Thymus (tissue), 14 donors: ENCODE measurements around the gene RPL35A. TPM values are rescaled to one million over a fixed set of nuclear protein-coding genes. Genes with fewer than 3 reads are reported as not detected.
"Not testable (repeated sequence)": the region's sequence is repeated elsewhere in the genome, so short reads cannot be mapped to it uniquely, and the experiment has no call there.

Experiments
- DNase-seq, 9 donors: peaks; one replicate each; pipeline ENCODE4 v3.0.0-alpha.2; 2013; ENCODE audit warnings: low spot score in 9 of 9, low read depth in 6 of 9, missing footprints in 1 of 9
- H3K27ac ChIP-seq, 2 donors: one replicate each; pipeline ENCODE4 v1.5.1; 2013; ENCODE audit warnings: control low read depth in 1 of 2, low read depth in 1 of 2, low read length in 1 of 2, mild to moderate bottlenecking in 1 of 2, moderate library complexity in 1 of 2
- H3K27me3 ChIP-seq, 2 donors: one replicate each; pipeline ENCODE4 v1.5.1; 2013; ENCODE audit warnings: low read length in 1 of 2; ENCODE audit not compliant: control insufficient read depth in 2 of 2, insufficient read depth in 1 of 2
- H3K36me3 ChIP-seq, 2 donors: one replicate each; pipeline ENCODE4 v1.5.1; 2013; ENCODE audit warnings: low read length in 1 of 2, mild to moderate bottlenecking in 1 of 2, moderate library complexity in 1 of 2; ENCODE audit not compliant: control insufficient read depth in 2 of 2, insufficient read depth in 2 of 2
- H3K4me1 ChIP-seq, 2 donors: one replicate each; pipeline ENCODE4 v1.5.1; 2013; ENCODE audit warnings: low read length in 2 of 2; ENCODE audit not compliant: control insufficient read depth in 2 of 2, insufficient read depth in 2 of 2
- H3K4me3 ChIP-seq, 2 donors: one replicate each; pipeline ENCODE4 v1.5.1; 2013; ENCODE audit warnings: low read length in 2 of 2, control low read depth in 1 of 2, mild to moderate bottlenecking in 1 of 2
- H3K9me3 ChIP-seq, 2 donors: one replicate each; pipeline ENCODE4 v1.5.1; 2013; ENCODE audit warnings: low read length in 1 of 2, mild to moderate bottlenecking in 1 of 2; ENCODE audit not compliant: control insufficient read depth in 2 of 2, insufficient read depth in 1 of 2
- WGBS: extraction: QIAGEN DNeasy Blood & Tissue Kit; methylation state at CpG from one replicate; pipeline ENCODE4 v1.1.7; 2013; 5-methylcytosine and 5-hydroxymethylcytosine counted together
- long read RNA-seq, 10 donors: transcript quantifications; one replicate each; lab custom pipeline, GENCODE V29; 2026
- polyA plus RNA-seq: library from polyadenylated mRNA; stranded (reverse); fragments of 200-250 nt; gene quantifications from one replicate; pipeline ENCODE4 v1.2.3, GENCODE V29; 2013
- total RNA-seq: library from RNA; stranded (reverse); fragments of 120-200 nt; gene quantifications from one replicate; pipeline ENCODE4 v1.2.4, GENCODE V29; 2013
- donor health status: healthy.

RPL35A gene
- total RNA-seq (2,167 TPM), polyA plus RNA-seq (3,064 TPM)
- long read RNA-seq, donor 1, transcript RPL35A-206 (5 exons, 1,444 nt), result major isoform, 150 of 320 reads
- long read RNA-seq, donor 1, transcript RPL35A-208 (4 exons, 677 nt), result minor isoform, 8 of 320 reads
- long read RNA-seq, donor 1, transcript RPL35A-207 (2 exons, 687 nt), result minor isoform, 19 of 320 reads
- long read RNA-seq, donor 1, partial matches to known transcripts, result 126 of 320 reads
- long read RNA-seq, donor 1, other reads (novel, unspliced or antisense), result 11 of 320 reads
- long read RNA-seq, donor 2, result 0 reads
- long read RNA-seq, donor 3, transcript RPL35A-209 (3 exons, 579 nt), result minor isoform, 71 of 5,791 reads
- long read RNA-seq, donor 3, transcript RPL35A-208 (4 exons, 677 nt), result minor isoform, 292 of 5,791 reads
- long read RNA-seq, donor 3, transcript RPL35A-207 (2 exons, 687 nt), result minor isoform, 176 of 5,791 reads
- long read RNA-seq, donor 3, transcript RPL35A-206 (5 exons, 1,444 nt), result major isoform, 2,214 of 5,791 reads
- long read RNA-seq, donor 3, partial matches to known transcripts, result 2,738 of 5,791 reads
- long read RNA-seq, donor 3, other reads (novel, unspliced or antisense), result 226 of 5,791 reads
- long read RNA-seq, donor 4, transcript RPL35A-206 (5 exons, 1,444 nt), result major isoform, 540 of 1,290 reads
- long read RNA-seq, donor 4, transcript RPL35A-205 (5 exons, 553 nt), result minor isoform, 12 of 1,290 reads
- long read RNA-seq, donor 4, transcript RPL35A-207 (2 exons, 687 nt), result minor isoform, 87 of 1,290 reads
- long read RNA-seq, donor 4, transcript RPL35A-208 (4 exons, 677 nt), result minor isoform, 87 of 1,290 reads
- long read RNA-seq, donor 4, partial matches to known transcripts, result 504 of 1,290 reads
- long read RNA-seq, donor 4, other reads (novel, unspliced or antisense), result 48 of 1,290 reads
- long read RNA-seq, donor 5, transcript RPL35A-206 (5 exons, 1,444 nt), result major isoform, 2,722 of 6,579 reads
- long read RNA-seq, donor 5, transcript RPL35A-209 (3 exons, 579 nt), result minor isoform, 58 of 6,579 reads
- long read RNA-seq, donor 5, transcript RPL35A-207 (2 exons, 687 nt), result minor isoform, 295 of 6,579 reads
- long read RNA-seq, donor 5, transcript RPL35A-208 (4 exons, 677 nt), result minor isoform, 373 of 6,579 reads
- long read RNA-seq, donor 5, partial matches to known transcripts, result 2,758 of 6,579 reads
- long read RNA-seq, donor 5, other reads (novel, unspliced or antisense), result 316 of 6,579 reads
- long read RNA-seq, donor 6, transcript RPL35A-208 (4 exons, 677 nt), result minor isoform, 71 of 1,310 reads
- long read RNA-seq, donor 6, transcript RPL35A-206 (5 exons, 1,444 nt), result major isoform, 763 of 1,310 reads
- long read RNA-seq, donor 6, transcript RPL35A-205 (5 exons, 553 nt), result minor isoform, 27 of 1,310 reads
- long read RNA-seq, donor 6, transcript RPL35A-207 (2 exons, 687 nt), result minor isoform, 29 of 1,310 reads
- long read RNA-seq, donor 6, partial matches to known transcripts, result 350 of 1,310 reads
- long read RNA-seq, donor 6, other reads (novel, unspliced or antisense), result 60 of 1,310 reads
- long read RNA-seq, donor 7, transcript RPL35A-206 (5 exons, 1,444 nt), result major isoform, 1,136 of 2,520 reads
- long read RNA-seq, donor 7, transcript RPL35A-207 (2 exons, 687 nt), result minor isoform, 162 of 2,520 reads
- long read RNA-seq, donor 7, transcript RPL35A-208 (4 exons, 677 nt), result minor isoform, 117 of 2,520 reads
- long read RNA-seq, donor 7, transcript RPL35A-205 (5 exons, 553 nt), result minor isoform, 31 of 2,520 reads
- long read RNA-seq, donor 7, partial matches to known transcripts, result 952 of 2,520 reads
- long read RNA-seq, donor 7, other reads (novel, unspliced or antisense), result 104 of 2,520 reads
- long read RNA-seq, donor 8, transcript RPL35A-205 (5 exons, 553 nt), result minor isoform, 10 of 973 reads
- long read RNA-seq, donor 8, transcript RPL35A-208 (4 exons, 677 nt), result minor isoform, 24 of 973 reads
- long read RNA-seq, donor 8, transcript RPL35A-207 (2 exons, 687 nt), result minor isoform, 37 of 973 reads
- long read RNA-seq, donor 8, transcript RPL35A-206 (5 exons, 1,444 nt), result major isoform, 391 of 973 reads
- long read RNA-seq, donor 8, partial matches to known transcripts, result 468 of 973 reads
- long read RNA-seq, donor 8, other reads (novel, unspliced or antisense), result 33 of 973 reads
- long read RNA-seq, donor 9, transcript RPL35A-206 (5 exons, 1,444 nt), result major isoform, 713 of 1,465 reads
- long read RNA-seq, donor 9, transcript RPL35A-208 (4 exons, 677 nt), result minor isoform, 50 of 1,465 reads
- long read RNA-seq, donor 9, transcript RPL35A-205 (5 exons, 553 nt), result minor isoform, 20 of 1,465 reads
- long read RNA-seq, donor 9, transcript RPL35A-207 (2 exons, 687 nt), result minor isoform, 33 of 1,465 reads
- long read RNA-seq, donor 9, partial matches to known transcripts, result 562 of 1,465 reads
- long read RNA-seq, donor 9, other reads (novel, unspliced or antisense), result 76 of 1,465 reads
- long read RNA-seq, donor 10, transcript RPL35A-205 (5 exons, 553 nt), result minor isoform, 18 of 1,464 reads
- long read RNA-seq, donor 10, transcript RPL35A-207 (2 exons, 687 nt), result minor isoform, 46 of 1,464 reads
- long read RNA-seq, donor 10, transcript RPL35A-208 (4 exons, 677 nt), result minor isoform, 47 of 1,464 reads
- long read RNA-seq, donor 10, transcript RPL35A-206 (5 exons, 1,444 nt), result major isoform, 784 of 1,464 reads
- long read RNA-seq, donor 10, partial matches to known transcripts, result 477 of 1,464 reads
- long read RNA-seq, donor 10, other reads (novel, unspliced or antisense), result 76 of 1,464 reads

DNA sequence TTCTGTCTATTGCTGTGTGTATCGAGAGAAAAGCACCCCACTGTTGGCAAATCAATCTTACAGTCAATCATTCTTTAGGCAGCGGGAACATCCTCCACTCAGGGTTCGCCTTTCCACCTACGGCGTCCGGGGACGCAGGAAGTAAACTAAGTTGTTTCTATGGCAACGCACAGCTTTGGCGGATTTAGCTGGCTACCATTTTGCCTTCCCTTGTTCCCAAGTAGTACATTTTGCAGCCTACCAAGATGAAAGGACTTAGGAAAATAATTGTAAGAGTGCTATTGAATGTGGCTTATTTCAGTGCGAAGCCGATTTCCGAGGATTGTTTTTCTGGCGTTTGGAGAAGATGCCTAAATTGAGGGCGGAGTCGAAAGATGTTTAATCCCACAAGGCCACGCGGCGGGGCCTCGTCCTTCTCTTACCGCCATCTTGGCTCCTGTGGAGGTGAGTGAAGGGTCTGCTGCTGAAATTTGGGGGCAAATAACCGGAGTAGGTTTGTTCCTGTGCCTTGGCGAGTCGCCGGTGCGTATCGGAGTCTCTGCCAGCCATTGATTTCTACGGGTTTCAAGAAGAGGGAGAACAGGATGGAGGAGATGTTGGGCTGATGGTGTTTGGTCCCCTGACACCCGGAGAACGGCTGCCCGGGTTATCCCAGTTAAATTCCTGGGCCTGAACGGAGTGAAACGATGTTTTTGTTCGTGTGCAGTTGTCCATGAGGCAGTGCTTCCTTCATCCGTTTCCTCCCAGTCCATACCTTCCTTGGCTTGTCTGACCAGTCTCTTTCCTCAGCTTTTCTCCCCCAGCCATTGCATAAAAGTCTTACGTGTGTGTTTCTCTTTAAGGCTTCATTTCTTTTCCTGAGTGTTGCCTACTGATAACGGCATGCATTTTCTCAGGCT, at the start of gene RPL35A:
RPL35A (plus strand) TSS at position 413 of the 899 bp plus-strand sequence. CDS start 778 bp downstream, outside the sequence.
- no peaks in the 10 kb centered on the region for H3K27me3 ChIP-seq
- peaks cover 10 to 29% of the 10 kb centered on the region in 2 donors for H3K4me1 ChIP-seq
- WGBS, result under 1% methylated on average over 36 of the region's 36 CpGs
- no peaks in the 10 kb centered on the region for H3K9me3 ChIP-seq
- H3K36me3 ChIP-seq, result peaks cover 37 to 40% of the 10 kb centered on the region in 2 donors
- peak within 1 kb of the TSS; percentile 80 to 85 for H3K4me3 ChIP-seq
- DNase-seq, result peak; percentile 89 to 99 (median 99)
- H3K27ac ChIP-seq, result peak within 1 kb of the TSS; percentile 90 to 91

- Histone ChIP-seq H3K4me3 (no peak overlapping the region), H3K4me1 (no peaks in the 10 kb centered on the region), H3K27ac (no peak overlapping the region), H3K27me3 (no peaks in the 10 kb centered on the region), H3K36me3 (no peaks in the 10 kb centered on the region), H3K9me3 (no peaks in the 10 kb centered on the region)
- over 99% methylated on average over 4 of the region's 4 CpGs for WGBS
- DNase-seq, result no peak
Measured at GRCh38 chr3:197901626-197902025, 48.4 kb upstream of the RPL35A start.

GRCh38 chr3:197906023-197906849, 43.8 kb upstream of the RPL35A start:
- H3K27me3 ChIP-seq, result no peaks in the 10 kb centered on the region
- H3K4me3 ChIP-seq, result no peak overlapping the region
- DNase-seq, result peak in 8 of 9 donors; percentile 42 to 84 (median 65)
- no peak overlapping the region for H3K27ac ChIP-seq
- no peaks in the 10 kb centered on the region for H3K9me3 ChIP-seq
- 26% methylated on average over 17 of the region's 17 CpGs for WGBS
- H3K4me1 ChIP-seq, result no peaks in the 10 kb centered on the region
- no peaks in the 10 kb centered on the region for H3K36me3 ChIP-seq

- no peak for DNase-seq
- Histone ChIP-seq H3K9me3 (no peaks in the 10 kb centered on the region), H3K27ac (no peak overlapping the region), H3K27me3 (no peaks in the 10 kb centered on the region), H3K4me1 (no peaks in the 10 kb centered on the region), H3K4me3 (no peak overlapping the region), H3K36me3 (no peaks in the 10 kb centered on the region)
- 93% methylated on average over 3 of the region's 3 CpGs for WGBS
Measured at GRCh38 chr3:197906850-197907187, 43.2 kb upstream of the RPL35A start.

- no peaks in the 10 kb centered on the region for H3K36me3 ChIP-seq
- no peaks in the 10 kb centered on the region for H3K27me3 ChIP-seq
- 92% methylated on average over 2 of the region's 2 CpGs for WGBS
- DNase-seq, result no peak
- no peak overlapping the region for H3K4me3 ChIP-seq
- H3K27ac ChIP-seq, result no peak overlapping the region
- H3K4me1 ChIP-seq, result no peaks in the 10 kb centered on the region
- H3K9me3 ChIP-seq, result no peaks in the 10 kb centered on the region
Measured at GRCh38 chr3:197907196-197907595, 42.8 kb upstream of the RPL35A start.

DNA sequence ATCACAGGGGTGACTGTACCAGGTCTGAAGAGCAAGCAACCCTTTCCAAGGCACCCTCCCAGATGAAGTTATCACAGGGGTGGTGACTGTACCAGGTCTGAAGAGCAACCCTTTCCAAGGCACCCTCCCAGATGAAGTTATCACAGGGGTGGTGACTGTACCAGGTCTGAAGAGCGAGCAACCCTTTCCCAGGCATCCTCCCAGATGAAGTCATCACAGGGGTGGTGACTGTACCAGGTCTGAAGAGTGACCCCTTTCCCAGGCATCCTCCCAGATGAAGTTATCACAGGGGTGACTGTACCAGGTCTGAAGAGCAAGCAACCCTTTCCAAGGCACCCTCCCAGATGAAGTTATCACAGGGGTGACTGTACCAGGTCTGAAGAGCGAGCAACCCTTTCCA, 41.4 kb upstream of the RPL35A start:
- not testable (repeated sequence) for H3K4me1 ChIP-seq, DNase-seq, H3K36me3 ChIP-seq, H3K4me3 ChIP-seq, H3K27me3 ChIP-seq, H3K27ac ChIP-seq, H3K9me3 ChIP-seq
- WGBS, result over 99% methylated on average over 2 of the region's 2 CpGs
